HL-60 (cell line): ENCODE measurements around the gene NAT9.

Source experiments
- GABPA ChIP-seq: IDR thresholded peaks from 2 replicates; pipeline ENCODE4 v1.6.1; 2012; ENCODE audit warnings: low read depth
- POLR2AphosphoS5 ChIP-seq: IDR thresholded peaks from 2 replicates; pipeline ENCODE4 v1.6.1; 2012; ENCODE audit warnings: low read depth
- SPI1 ChIP-seq: IDR thresholded peaks from 2 replicates; pipeline ENCODE4 v1.6.1; 2012; ENCODE audit warnings: low read depth, mild to moderate bottlenecking, borderline replicate concordance
- TF ChIP-seq, protein P1 (sequence below): IDR thresholded peaks from one replicate; pipeline ENCODE4 v1.5.1; 2011; ENCODE audit warnings: low read length, control low read depth, inconsistent platforms; ENCODE audit not compliant: insufficient read depth
- TF ChIP-seq, protein P2 (sequence below): IDR thresholded peaks from 2 replicates; pipeline ENCODE4 v1.6.1; 2012; ENCODE audit warnings: low read depth; ENCODE audit not compliant: insufficient replicate concordance

DNA sequence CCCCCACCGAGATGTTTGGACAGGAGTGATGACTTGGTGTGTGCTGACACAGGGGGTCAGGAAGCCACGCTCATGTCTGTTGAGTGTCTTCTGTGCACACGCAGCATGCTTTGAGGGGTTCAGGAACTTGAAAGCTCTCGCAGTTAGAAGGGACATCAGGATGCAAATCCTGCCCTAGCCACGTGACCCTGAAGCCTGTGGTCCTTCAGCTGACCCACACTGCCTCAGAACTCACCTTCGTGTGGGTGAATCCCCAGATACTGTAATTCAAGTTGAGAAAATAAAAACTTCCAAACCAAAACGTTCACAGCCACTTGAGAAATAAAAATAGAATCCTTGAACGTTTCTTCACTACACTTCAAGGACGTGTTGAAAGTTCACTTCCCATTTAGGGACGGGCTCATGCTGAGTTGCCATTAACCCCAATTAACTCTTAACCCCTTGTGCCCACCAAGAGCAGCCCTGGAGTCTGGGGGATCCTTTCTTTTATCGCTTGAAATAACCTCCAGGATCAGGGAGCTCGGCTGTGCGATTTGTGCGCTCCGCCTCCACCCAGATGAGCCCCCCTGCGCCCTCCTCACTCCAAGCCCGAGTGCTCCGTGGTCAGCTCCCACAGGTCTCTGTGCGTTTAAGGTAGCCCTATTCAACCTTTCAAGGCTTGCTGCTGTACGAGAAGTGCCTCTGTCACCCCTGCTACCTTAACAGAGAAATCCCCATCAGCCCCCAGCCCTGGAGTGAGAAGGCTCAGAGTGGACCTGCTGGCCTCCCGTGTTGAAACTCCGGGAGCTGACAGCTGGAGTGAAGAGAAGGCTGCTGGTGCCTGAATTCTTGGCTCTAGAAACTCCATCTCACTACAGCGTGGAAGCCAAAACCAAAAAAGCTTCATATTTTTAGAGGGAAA is 36.2 kb upstream of the NAT9 start:
- TF ChIP-seq, protein P1, sequence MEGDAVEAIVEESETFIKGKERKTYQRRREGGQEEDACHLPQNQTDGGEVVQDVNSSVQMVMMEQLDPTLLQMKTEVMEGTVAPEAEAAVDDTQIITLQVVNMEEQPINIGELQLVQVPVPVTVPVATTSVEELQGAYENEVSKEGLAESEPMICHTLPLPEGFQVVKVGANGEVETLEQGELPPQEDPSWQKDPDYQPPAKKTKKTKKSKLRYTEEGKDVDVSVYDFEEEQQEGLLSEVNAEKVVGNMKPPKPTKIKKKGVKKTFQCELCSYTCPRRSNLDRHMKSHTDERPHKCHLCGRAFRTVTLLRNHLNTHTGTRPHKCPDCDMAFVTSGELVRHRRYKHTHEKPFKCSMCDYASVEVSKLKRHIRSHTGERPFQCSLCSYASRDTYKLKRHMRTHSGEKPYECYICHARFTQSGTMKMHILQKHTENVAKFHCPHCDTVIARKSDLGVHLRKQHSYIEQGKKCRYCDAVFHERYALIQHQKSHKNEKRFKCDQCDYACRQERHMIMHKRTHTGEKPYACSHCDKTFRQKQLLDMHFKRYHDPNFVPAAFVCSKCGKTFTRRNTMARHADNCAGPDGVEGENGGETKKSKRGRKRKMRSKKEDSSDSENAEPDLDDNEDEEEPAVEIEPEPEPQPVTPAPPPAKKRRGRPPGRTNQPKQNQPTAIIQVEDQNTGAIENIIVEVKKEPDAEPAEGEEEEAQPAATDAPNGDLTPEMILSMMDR, result no peak
- TF ChIP-seq POLR2AphosphoS5 (no peak), GABPA (no peak), SPI1 (peak; percentile 58; the same call in 1 of the 2 replicates)
- TF ChIP-seq, protein P2, sequence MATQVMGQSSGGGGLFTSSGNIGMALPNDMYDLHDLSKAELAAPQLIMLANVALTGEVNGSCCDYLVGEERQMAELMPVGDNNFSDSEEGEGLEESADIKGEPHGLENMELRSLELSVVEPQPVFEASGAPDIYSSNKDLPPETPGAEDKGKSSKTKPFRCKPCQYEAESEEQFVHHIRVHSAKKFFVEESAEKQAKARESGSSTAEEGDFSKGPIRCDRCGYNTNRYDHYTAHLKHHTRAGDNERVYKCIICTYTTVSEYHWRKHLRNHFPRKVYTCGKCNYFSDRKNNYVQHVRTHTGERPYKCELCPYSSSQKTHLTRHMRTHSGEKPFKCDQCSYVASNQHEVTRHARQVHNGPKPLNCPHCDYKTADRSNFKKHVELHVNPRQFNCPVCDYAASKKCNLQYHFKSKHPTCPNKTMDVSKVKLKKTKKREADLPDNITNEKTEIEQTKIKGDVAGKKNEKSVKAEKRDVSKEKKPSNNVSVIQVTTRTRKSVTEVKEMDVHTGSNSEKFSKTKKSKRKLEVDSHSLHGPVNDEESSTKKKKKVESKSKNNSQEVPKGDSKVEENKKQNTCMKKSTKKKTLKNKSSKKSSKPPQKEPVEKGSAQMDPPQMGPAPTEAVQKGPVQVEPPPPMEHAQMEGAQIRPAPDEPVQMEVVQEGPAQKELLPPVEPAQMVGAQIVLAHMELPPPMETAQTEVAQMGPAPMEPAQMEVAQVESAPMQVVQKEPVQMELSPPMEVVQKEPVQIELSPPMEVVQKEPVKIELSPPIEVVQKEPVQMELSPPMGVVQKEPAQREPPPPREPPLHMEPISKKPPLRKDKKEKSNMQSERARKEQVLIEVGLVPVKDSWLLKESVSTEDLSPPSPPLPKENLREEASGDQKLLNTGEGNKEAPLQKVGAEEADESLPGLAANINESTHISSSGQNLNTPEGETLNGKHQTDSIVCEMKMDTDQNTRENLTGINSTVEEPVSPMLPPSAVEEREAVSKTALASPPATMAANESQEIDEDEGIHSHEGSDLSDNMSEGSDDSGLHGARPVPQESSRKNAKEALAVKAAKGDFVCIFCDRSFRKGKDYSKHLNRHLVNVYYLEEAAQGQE, result no peak
